Measurements from ENCODE around the gene GPR158.
"Not testable (repeated sequence)": the region's sequence is repeated elsewhere in the genome, so short reads cannot be mapped to it uniquely, and the experiment has no call there.

The GPR158 gene

DNA sequence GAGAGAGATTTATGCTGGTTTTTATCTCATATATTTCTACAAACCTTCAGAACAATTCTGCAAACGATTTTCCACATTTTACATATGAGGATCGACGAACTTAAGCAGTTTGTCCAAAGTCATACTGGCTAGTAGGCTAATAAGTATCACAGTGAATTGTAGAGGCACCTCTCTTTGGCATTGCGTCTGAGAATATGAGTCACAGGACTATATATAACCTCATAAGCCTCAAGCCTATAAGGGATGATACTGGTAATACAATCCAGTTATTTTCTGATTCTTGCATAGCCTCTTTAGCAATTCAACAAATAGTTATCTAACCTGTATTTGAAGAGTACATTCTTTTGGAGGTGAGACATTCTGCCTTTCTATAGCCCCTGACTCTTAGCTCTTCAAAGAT is 129.8 kb downstream of the GPR158 start:
- no peak for DNase-seq (ENCODE audit: low read depth)

DNA sequence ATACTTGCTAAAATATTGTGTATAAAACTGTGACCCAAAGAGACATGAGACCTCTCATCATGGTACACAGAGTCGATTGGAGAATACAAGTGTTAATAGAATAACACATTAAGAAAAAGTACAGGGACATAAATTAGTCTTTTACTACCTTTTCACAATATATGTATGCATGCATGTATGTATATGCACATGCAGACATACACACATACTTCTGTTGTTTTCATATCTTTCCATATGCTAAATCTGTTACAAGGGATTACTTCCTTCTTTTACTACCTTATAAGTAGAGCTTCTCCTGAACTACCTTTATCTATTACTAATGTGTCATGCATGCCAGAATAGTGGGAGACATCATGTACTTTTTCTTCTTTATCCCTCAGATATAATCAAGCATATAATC is 131.6 kb downstream of the GPR158 start:
- DNase-seq (ENCODE audit: low read depth), result no peak

DNA sequence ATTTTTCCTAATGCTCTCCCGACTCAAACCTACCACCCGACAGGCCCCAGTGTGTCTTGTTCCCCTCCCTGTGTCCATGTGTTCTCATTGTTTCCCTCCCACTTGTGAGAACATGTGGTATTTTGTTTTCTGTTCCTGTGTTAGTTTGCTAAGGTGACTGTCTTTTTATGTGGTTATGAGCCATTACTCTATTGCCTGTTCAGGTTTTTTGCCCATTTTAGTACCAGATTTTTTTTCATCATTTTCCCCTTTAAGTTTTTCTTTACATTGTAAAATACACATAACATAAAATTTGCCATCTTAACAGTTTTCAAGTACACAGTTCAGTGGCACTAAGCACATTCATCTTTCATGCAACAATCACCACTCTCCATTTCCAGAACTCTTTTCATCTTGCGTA is 133.5 kb downstream of the GPR158 start:
- DNase-seq (ENCODE audit: low read depth), result no peak

DNA sequence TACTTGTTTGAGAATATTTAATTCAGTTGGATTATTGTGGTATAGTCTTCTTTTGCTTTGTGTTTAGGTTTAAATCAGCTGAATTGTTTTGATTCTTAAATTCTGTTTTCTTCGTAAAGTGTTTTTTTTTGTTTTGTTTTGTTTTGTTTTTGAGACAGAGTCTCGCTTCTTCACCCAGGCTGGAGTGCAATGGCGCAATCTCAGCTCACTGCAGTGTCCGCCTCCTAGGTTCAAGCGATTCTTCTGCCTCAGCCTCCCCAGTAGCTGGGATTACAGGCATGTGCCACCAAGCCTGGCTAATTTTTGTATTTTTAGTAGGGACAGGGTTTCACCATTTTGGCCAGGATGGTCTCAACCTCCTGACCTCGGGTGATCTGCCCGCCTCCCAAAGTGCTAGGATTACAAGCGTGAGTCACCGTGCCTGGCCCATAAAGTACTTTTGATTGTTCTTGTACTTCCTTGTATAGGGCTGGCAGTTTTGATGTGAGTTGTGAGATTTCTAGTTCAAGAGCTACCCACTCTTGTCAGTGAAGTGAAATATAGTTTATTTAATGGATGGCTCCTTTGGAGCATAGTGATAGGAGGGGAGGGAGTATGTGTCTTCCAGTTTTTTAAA is 142.9 kb downstream of the GPR158 start:
- DNase-seq (ENCODE audit: low read depth), result not testable (repeated sequence)

DNA sequence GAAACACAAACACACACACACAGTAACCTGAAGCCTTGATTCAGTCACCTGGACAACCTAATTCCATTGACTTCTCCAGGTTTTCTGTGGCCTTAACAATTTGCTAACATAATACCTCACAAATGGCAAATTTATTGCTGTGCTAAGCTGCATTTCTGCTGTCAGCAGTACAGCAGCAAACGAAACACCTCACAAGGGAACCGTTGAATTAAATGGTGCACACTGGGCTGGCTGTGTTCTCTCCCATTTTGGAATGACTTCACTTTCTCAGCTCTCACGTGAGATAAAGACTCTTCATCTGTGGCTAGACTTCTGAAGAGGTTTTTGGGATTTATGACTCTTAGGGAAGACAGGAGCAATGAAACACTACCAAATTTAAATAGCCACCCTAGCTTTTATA is 152.5 kb downstream of the GPR158 start:
- DNase-seq (ENCODE audit: low read depth), result no peak

DNA sequence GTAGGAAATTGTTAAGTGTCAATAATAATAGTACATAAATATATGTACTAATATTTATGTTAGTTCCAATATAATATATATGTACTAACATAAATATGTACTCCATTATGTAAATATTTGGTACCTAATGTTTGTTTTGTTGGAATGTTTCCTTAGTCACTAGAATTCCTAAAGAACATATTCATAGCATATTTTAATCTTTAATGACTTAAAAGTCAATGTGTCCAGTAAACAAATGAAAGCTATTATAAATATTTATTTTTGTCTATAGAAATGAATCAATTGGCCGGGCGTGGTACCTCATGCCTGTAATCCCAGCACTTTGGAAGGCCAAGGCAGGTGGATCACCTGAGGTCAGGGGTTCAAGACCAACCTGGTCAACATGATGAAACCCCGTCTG is 153.6 kb downstream of the GPR158 start:
- DNase-seq (ENCODE audit: low read depth), result no peak

DNA sequence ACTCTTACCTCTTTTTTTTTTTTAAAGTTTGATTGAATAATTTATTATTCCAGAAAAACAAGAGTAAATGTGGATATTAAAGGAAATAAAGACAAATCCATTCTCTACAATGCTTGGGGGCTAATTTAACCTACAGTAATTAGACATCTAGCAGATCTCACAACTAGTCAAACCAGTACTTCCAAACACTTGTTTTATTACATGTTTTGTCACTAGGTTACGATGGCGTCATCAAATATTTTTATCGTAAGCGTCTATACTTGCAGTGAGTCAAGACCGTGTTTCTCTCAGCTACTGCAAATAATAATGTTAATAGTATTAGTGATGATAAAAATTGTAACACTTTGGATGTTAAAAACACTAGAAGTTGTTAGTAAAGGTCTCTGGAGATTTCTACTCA is 154.8 kb downstream of the GPR158 start:
- DNase-seq (ENCODE audit: low read depth), result not testable (repeated sequence)

DNA sequence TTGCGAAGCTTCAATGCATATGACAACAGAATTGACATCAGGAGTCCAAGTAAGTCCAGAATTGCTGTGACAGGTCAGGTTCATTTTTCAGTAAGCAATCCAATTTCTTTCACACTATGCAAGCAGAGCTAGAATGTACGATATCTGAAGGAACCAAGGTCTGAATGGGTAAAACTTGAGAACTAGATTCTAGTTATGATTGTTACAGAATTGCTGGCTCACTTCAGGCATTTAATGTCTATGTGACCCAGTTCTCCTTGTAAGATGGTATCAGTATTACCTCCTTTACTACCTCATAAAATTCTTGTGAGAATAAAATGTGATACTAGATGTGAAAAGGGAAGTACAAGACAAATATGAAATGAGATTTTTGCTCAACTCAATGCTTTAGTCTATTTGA is 159.6 kb downstream of the GPR158 start:
- DNase-seq (ENCODE audit: low read depth), result no peak

DNA sequence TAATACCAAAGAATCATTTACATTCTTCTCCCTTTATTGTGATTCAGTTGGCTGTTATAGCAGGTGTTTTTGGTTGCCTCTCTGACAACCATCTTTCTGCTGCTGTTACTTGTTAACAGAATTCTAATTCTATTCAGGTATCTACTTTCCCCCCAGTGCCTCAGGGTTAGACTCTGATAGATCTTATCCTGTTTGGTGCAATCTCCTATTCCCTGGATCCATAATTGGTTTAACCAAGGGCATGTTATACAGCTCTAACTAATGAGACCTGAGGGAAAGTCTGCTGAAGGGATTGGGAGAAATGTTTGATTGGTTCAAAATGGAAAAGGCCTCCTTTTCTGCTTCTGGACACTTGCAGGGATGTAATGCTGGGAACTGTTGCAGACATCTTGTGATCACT is 161.5 kb downstream of the GPR158 start:
- DNase-seq (ENCODE audit: low read depth), result no peak

DNA sequence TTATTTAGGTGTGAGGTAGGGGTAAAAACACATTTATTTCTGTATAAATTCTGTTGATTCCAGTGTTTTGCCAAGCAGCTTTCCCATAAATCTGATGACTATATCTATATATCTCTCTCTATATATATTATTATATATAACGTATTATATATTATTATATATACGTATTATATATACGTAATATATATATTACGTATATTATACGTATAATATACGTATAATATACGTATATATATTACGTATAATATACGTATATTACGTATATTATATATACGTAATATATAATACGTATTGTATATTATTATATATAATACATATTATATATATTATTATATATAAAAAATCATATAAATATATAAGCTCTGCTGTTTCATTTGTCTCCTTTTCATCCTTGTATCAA is 163.5 kb downstream of the GPR158 start:
- DNase-seq (ENCODE audit: low read depth), result no peak

DNA sequence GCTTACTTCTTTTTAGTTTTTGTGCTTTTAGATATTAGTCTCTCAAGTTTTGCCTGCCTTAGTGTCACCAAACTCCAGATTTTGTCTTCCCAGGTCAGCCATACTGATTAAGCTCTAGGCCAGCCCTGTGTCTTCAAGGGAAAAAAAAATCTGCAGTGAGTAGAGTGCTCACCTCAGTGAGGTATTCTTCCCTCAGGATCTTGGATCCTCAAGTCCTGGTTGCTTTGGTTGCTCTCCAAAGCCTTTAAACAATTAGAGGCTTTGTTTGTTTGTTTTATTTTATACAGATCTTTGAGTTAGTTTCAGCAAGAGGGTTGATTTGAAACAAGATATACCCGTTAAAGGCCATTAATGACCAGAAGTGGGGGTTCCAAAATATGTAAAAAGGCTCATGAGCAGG is 165.2 kb downstream of the GPR158 start:
- DNase-seq (ENCODE audit: low read depth), result no peak

DNA sequence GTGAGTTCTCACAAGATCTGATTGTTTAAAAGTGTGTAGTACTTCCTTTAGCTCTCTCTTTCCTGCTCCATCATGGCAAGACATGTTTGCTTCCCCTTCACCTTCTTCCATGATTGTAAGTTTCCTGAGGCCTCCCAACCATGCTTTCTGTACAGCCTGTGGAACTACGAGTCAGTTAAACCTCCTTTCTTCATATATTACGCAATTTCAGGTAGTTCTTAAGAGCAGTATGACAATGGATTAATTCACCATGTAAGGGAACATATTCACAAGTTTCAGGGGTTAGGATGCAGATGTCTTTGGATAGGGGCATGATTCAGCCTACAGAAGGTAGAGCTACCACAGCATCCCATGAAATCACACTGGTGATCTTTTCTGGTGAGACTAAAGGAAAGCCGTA is 174.7 kb downstream of the GPR158 start:
- no peak for DNase-seq (ENCODE audit: low read depth)

DNA sequence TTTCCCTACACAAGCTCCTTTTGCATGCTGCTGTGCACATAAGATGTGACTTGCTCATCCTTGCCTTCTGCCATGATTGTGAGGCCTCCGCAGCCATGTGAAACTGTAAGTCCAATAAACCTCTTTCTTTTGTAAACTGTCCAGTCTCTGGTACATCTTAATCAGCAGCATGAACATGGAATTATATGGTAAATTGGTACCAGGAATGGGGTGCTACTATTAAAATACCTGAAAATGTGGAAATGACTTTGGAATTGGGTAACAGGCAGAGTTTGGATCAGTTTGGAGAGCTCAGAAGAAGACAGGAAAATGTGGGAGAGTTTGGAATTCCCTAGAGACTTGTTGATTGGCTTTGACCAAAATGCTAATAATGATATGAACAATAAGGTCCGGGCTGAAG is 181.8 kb downstream of the GPR158 start:
- DNase-seq (ENCODE audit: low read depth), result no peak

DNA sequence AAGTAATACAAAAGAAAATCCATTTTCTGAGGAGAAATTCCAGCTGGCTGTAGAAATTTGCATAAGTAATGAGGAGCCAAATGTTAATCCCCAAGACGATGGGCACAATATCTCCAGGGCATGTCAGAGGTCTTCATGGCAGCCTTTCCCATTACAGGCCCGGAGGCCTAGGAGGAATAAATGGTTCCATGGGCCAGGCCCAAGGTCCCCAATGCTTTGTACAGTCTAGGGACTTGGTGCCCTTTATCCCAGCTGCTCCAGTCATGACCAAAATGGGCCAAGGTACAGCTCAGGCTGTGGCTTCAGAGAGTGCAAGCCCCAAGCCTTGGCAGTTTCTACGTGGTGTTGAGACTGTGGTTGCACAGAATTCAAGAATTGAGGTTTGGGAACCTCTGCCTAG is 182.5 kb downstream of the GPR158 start:
- no peak for DNase-seq (ENCODE audit: low read depth)

DNA sequence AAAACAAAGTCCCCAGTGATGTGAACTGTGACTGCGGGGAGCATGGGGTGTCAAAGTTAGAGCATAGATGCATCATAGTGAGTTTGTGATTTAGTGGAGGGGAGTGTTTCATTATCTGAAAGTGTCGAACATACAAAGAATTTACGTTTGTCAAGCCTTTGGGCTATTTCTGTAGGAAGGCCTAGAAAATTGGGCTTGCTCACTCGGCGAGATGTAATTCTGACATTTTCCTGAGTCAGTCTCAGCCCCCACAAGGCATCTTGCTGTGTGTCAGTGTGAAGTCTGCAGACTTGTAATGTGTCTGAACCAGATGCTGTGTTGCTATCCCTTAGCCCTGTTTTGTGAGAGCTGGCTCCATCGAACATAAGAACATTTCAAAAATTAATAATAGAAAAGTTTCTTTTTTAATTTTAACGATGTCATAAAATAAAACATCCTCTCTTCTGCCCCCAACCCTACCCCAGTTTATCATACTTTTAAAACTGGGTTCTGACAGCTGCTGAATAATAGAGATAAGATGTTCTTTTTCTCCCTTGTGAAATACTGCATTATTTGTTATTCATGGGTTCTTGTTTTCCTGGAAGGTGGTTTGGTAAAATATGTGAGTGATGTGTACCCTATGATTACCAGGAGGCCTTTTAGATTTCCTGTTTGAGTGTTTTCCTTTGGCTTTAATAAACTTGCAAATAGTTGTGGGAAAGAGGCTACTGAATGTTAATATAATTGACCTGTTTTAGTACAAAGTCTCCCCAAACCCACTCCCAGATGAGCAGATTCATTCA is 207.4 kb downstream of the GPR158 start:
- DNase-seq (ENCODE audit: low read depth), result no peak

DNA sequence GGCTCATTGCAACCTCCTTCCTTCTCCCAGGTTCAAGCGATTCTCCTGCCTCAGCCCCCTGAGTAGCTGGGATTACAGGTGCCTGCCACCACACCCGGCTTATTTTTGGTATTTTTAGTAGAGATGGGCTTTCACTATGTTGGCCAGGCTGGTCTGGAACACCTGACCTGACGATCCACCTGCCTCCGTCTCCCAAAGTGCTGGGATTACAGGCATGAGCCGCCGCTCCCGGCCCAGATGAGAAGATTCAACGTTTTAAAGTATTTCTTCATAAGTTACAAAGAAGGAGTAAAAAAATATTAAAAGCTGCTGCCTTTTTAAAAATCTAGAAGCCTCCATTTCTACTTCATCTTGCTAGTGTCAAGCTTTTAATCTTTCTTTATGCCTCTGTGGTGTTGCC is 208.1 kb downstream of the GPR158 start:
- not testable (repeated sequence) for DNase-seq (ENCODE audit: low read depth)

DNA sequence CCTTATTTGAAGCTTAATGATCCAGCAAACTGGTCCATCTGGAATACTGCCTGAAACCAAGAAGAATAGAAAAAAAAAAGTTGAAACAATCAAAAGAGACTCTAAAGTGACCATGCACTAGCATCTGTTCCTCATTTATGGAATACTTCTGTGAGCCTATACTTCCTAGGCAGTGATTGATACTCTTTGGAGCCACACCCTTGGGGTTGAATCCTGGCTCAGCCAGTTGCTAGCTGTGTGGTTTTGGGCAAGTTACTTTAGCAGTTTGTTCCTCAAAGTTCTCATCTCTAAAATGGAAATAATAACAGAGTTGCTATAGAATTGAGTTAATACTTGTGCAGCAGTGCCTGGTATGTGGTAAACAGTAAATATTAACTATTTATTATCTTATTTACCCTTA is 208.9 kb downstream of the GPR158 start:
- DNase-seq (ENCODE audit: low read depth), result no peak

DNA sequence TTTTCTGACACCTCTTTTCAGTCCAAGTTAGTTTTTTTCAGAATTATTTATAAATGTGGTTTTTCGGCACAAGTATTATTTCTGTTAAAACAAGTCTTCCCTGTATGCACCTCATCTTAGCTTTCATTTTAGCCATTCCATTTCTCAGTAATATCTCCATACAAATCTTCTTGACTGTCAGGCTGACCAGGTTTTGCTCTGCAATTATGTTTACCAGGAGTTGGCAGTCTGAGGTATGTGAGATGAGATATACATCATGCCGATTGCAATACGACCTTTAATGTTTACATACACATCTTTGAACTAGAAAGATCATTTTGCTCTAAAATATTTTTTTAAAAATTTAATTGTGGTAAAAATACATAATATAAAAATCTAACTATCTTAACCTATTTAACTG is 209.8 kb downstream of the GPR158 start:
- no peak for DNase-seq (ENCODE audit: low read depth)

DNA sequence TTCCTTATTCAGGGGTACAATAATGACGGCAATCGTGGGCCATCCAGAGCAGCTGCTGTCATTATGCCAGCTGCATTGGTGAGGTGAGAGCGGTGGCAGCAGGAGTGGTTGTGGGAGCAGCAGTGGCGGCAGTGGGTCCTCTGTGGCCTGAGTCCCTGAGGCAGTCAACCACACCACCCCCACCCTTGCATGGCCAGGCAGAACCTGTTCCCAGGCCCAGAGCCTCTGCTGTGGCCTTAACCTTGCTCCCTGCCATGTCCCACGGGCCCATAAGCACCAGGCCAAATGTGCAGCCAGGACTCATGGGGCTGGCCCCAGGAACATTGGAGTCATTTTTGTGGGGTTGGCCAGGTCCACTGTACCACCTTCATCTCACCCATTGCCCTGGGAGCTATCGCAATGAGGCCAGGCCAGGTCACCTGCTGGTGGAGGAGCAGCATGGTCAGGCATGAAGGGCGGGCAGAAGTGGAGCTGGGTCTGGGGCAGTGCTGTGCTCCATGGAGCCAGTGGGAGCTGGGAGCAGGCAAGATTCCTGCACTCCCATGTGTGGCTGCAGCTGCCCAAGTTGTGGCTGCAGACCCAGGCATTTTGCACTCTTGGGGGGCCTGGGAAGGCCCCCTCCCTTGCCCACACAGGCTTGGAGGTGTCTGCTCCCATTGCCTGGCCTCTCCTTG is 213.5 kb downstream of the GPR158 start:
- no peak for DNase-seq (ENCODE audit: low read depth)

DNA sequence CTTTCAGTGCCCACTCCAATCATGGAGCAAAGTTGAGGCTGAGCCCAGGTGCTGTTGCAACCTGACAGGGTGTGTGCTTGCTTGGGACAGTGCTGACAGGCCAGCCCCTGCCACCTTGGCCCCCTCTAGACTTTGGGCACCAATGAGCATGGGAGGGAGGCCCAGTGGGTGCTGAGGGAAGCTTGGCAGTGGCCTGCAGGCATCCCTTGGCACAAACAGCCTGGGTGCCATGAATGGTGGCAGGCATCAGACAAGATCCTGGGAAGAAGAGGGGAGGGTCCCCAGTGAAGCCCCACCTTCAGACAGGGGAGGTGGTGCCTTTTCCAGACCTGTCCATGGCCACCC is 214.0 kb downstream of the GPR158 start:
- no peak for DNase-seq (ENCODE audit: low read depth)

DNA sequence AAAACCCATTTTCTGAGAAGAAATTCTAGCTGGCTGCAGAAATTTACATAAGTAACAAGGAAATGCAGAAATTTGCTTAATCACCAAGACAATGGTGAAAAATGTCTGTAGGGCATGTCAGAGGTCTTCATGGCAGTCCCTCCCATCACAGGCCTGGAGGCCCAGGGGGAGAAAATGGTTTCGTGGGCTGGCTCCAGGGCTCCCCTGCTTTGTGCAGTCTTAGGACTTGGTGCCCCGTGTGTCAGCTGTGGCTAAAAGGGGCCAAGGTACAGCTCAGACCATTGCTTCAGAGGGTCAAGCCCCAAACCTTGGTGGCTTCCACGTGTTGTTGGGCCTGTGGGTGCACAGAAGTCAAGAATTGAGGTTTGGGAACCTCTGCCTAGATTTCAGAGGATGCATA is 215.9 kb downstream of the GPR158 start:
- DNase-seq (ENCODE audit: low read depth), result no peak

DNA sequence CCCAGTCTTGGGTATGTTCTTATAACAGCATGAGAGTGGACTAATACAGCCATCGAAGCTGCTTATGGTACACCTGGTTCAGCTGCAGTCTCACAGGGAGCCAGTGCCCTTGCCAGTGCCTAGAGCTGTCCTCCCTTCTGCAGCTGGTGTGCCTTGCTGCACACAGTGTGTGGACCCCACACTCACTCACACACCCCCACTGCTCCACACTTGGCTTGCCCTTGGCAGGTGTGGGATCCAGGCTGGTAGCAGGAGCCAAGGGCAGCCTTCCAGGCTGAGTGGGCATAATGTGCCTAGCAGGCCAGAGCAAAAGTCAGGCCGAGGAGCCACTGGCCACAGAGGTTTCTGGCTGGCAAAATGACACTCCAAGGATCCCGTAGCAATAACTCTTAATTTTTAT is 217.3 kb downstream of the GPR158 start:
- no peak for DNase-seq (ENCODE audit: low read depth)

DNA sequence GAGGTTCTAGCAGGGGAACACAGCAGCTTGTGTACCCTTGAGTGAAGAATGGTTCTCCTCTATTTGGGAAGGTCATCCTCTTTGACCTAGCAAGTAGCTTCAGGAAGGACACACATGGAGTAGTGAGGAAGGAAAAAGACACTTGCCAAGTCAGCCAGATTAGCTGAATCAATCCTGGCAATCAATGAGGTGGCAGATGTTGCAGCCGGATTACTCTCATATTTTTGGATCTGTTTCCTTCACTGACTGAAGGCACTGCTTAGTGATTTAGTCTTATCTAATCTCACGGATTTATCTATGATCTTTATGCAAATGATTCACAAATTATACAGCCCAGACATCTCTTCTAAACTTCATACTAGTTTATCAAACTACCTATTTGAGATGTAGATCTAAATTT is 218.8 kb downstream of the GPR158 start:
- DNase-seq (ENCODE audit: low read depth), result no peak

DNA sequence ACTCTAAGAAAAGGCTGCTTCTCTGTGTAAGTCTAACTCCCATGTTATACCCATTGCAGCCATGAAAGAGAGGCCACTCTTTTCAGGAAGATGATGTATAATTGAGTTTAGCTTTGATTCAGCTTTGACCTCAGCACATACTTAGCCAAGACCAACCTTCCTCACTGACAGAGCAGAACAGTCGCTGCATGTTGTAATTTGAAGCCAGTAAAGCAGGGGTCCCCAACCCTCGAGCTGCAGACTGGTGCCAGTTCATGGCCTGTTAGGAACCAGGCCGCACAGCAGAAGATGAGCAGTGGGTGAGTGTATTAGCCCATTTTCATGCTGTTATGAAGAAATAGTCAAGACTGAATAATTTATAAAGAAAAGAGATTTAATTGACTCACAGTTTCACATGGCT is 223.9 kb downstream of the GPR158 start:
- DNase-seq (ENCODE audit: low read depth), result no peak

All from stimulated activated CD8-positive, alpha-beta memory T cell treated with anti-CD3 and anti-CD28 coated beads, Interleukin-7, amount 100 ng/mL, for 24 hours (primary cell).